Measurements from ENCODE around the gene COL9A3. TPM values are rescaled to one million over a fixed set of nuclear protein-coding genes. Genes with fewer than 3 reads are reported as not detected.

COL9A3 gene
- total RNA-seq, 1 experiment from 2014 or later = 150 TPM

- Histone ChIP-seq H3K9me3 (ENCODE audit: control insufficient read depth, low read depth, low read length) (no peaks in the 10 kb centered on the region), H3K56ac (ENCODE audit: insufficient read length, low read depth, low read length) (no peak overlapping the region), H2AK5ac (ENCODE audit: insufficient read length, low read length) (no peak overlapping the region), H3K27me3 (ENCODE audit: insufficient read depth, low read length) (no peaks in the 10 kb centered on the region), H3K23ac (ENCODE audit: insufficient read length, low read depth, low read length) (no peak overlapping the region), H2BK20ac (ENCODE audit: low read depth, low read length, poor library complexity, severe bottlenecking) (no peak overlapping the region), H3K27ac (ENCODE audit: insufficient read length, low read depth, low read length) (no peak overlapping the region), H4K91ac (ENCODE audit: insufficient read length, low read depth, low read length) (no peak overlapping the region), H3K79me2 (ENCODE audit: insufficient read depth, low read length) (no peaks in the 10 kb centered on the region), H3K9ac (ENCODE audit: extremely low read depth, insufficient read length, low read length) (no peak overlapping the region), H3K18ac (ENCODE audit: insufficient read length, low read depth, low read length) (no peak overlapping the region), H3K79me1 (ENCODE audit: insufficient read depth, low read depth, low read length, poor library complexity, severe bottlenecking) (no peaks in the 10 kb centered on the region), H3K14ac (ENCODE audit: insufficient read depth, low read length) (no peak overlapping the region), H4K8ac (replicated peaks; ENCODE audit: insufficient read length, low read depth, low read length) (no peak overlapping the region), H2BK12ac (ENCODE audit: insufficient read length, low read depth, low read length) (no peak overlapping the region), H3K4me2 (ENCODE audit: insufficient read depth, insufficient read length, low read length) (no peak overlapping the region), H2AFZ (ENCODE audit: low read length) (no peak overlapping the region), H2BK5ac (ENCODE audit: insufficient read length, low read length) (no peak overlapping the region), H2BK15ac (ENCODE audit: low read depth, low read length) (no peak overlapping the region), H3K23me2 (ENCODE audit: insufficient read length, low read depth, low read length, poor library complexity, severe bottlenecking) (no peaks in the 10 kb centered on the region), H2BK120ac (ENCODE audit: low read depth, low read length, poor library complexity, severe bottlenecking) (no peak overlapping the region), H3T11ph (ENCODE audit: low read length) (no peak overlapping the region), H3K4ac (ENCODE audit: low read depth, low read length) (no peak overlapping the region), H3K4me1 (ENCODE audit: insufficient read depth, low read length) (no peaks in the 10 kb centered on the region; the same call in 1 of the 2 replicates), H4K20me1 (ENCODE audit: control insufficient read depth, insufficient read depth, insufficient read length) (no peaks in the 10 kb centered on the region), H4K5ac (ENCODE audit: insufficient read length, low read depth, low read length) (no peak overlapping the region)
- H3K27ac Mint-ChIP-seq = no peak overlapping the region
- WGBS (ENCODE audit: extremely low coverage, insufficient read length, low lambda C conversion rate) = no CpG with 5 or more reads among the region's 23 CpGs
- peaks cover 17% of the 10 kb centered on the region for H3K27me3 Mint-ChIP-seq (ENCODE audit: low read depth)
- peaks cover 10 to 16% of the 10 kb centered on the region in 2 experiments for H3K4me1 Mint-ChIP-seq
- no peak for TF ChIP-seq CTCF (conservative IDR thresholded peaks at IDR 0.05)
- no peak for DNase-seq
- no peaks in the 10 kb centered on the region for H3K9me3 Mint-ChIP-seq
- H3K36me3 Mint-ChIP-seq (ENCODE audit: insufficient read depth in 1 of 3, low read depth in 3 of 3) = peaks cover 4 to 27% (median 26%) of the 10 kb centered on the region in 3 experiments
- H3K4me3 Mint-ChIP-seq = no peak overlapping the region; a peak in 1 of 5 replicates
These were observed 9.2 kb upstream of the COL9A3 start for GRCh38 chr20:62807444-62808210.

Measured in H9 (cell line).